Left ventricle myocardium inferior (tissue), 1 donor: ENCODE results near the gene NTNG2. TPM values are rescaled to one million over a fixed set of nuclear protein-coding genes. Genes with fewer than 3 reads are reported as not detected.

Experiments used
- DNase-seq: peaks from one replicate; pipeline ENCODE4 v3.0.0-alpha.2; 2020
- H3K27ac ChIP-seq: fragments of 200-600 bp; replicated peaks from 2 replicates; pipeline ENCODE4 v1.8.0; 2021
- H3K27me3 ChIP-seq: fragments of 200-600 bp; 2 replicates; pipeline ENCODE4 v1.8.0; 2021; ENCODE audit warnings: low read depth
- H3K36me3 ChIP-seq: fragments of 200-600 bp; 2 replicates; pipeline ENCODE4 v1.8.0; 2021
- H3K4me1 ChIP-seq: fragments of 200-600 bp; 2 replicates; pipeline ENCODE4 v1.8.0; 2021
- H3K4me3 ChIP-seq: fragments of 200-600 bp; 2 replicates; pipeline ENCODE4 v1.8.0; 2021; ENCODE audit warnings: mild to moderate bottlenecking, moderate library complexity
- H3K9me3 ChIP-seq: fragments of 200-600 bp; replicated peaks from 2 replicates; pipeline ENCODE4 v1.8.0; 2021
- intact Hi-C: fragments of 100-400 bp; cut with micrococcal nuclease; formaldehyde crosslinking; loops from one replicate; pipeline ENCODE4 v1.11.0; 2022
- total RNA-seq: library from RNA; stranded (reverse); fragmentation: NEBNext Ultra II Directional; extraction: Animal tissue kit (Norgen Biotek cat#: 25700); gene quantifications from one replicate; pipeline ENCODE4 v1.2.1, GENCODE V29; 2021
- TF ChIP-seq, protein P1 (sequence below): fragments of 200-600 bp; IDR thresholded peaks from 2 replicates; pipeline ENCODE4 v1.8.0; 2021; ENCODE audit warnings: antibody characterized with exemption, mild to moderate bottlenecking, borderline replicate concordance
- donor health status: DM: no; HTN: yes; CAD: no; lungs with severe emphysema.

The NTNG2 gene
- total RNA-seq, 1 donor from 2014 or later = 1.9 TPM

- intact Hi-C loops = no loop called here
- H3K27me3 ChIP-seq = peaks cover 75% of the 10 kb centered on the region
- peaks cover 15% of the 10 kb centered on the region for H3K4me1 ChIP-seq
- no peaks in the 10 kb centered on the region for H3K9me3 ChIP-seq
- H3K27ac ChIP-seq = no peak overlapping the region
- no peak for DNase-seq
- no peaks in the 10 kb centered on the region for H3K36me3 ChIP-seq
- no peak overlapping the region for H3K4me3 ChIP-seq
- TF ChIP-seq, protein P1, sequence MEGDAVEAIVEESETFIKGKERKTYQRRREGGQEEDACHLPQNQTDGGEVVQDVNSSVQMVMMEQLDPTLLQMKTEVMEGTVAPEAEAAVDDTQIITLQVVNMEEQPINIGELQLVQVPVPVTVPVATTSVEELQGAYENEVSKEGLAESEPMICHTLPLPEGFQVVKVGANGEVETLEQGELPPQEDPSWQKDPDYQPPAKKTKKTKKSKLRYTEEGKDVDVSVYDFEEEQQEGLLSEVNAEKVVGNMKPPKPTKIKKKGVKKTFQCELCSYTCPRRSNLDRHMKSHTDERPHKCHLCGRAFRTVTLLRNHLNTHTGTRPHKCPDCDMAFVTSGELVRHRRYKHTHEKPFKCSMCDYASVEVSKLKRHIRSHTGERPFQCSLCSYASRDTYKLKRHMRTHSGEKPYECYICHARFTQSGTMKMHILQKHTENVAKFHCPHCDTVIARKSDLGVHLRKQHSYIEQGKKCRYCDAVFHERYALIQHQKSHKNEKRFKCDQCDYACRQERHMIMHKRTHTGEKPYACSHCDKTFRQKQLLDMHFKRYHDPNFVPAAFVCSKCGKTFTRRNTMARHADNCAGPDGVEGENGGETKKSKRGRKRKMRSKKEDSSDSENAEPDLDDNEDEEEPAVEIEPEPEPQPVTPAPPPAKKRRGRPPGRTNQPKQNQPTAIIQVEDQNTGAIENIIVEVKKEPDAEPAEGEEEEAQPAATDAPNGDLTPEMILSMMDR = no peak
Measured at GRCh38 chr9:132183134-132183533, 21.3 kb downstream of the NTNG2 start.

DNA sequence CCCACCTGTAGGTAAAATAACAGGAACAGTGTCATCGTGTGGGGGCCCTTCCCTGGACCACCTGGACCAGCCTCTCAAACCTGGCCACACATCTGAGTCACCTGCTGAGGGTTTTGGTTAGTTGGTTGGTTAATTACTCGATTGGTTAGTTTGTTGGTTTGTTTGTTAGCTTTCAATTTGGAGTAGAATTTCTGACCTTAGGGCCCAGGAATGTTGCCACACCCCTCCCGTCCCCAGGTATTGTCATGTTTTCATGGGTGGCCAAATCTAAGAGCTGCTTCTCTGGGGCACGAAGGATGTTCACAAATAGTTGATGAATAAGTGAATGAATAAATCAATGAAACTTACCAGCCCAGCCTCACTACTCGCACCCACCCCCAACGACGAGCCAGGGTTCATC lies 21.9 kb downstream of the NTNG2 start:
- H3K36me3 ChIP-seq = no peaks in the 10 kb centered on the region
- no peak overlapping the region for H3K27ac ChIP-seq
- DNase-seq = no peak
- intact Hi-C loops = no loop called here
- peaks cover 15% of the 10 kb centered on the region for H3K4me1 ChIP-seq
- no peak overlapping the region for H3K4me3 ChIP-seq
- TF ChIP-seq, protein P1 = no peak
- H3K27me3 ChIP-seq = peaks cover 75% of the 10 kb centered on the region
- no peaks in the 10 kb centered on the region for H3K9me3 ChIP-seq

GRCh38 chr9:132184124-132184523 lies 22.3 kb downstream of the NTNG2 start:
- TF ChIP-seq, protein P1 = no peak
- H3K4me3 ChIP-seq = no peak overlapping the region
- no peaks in the 10 kb centered on the region for H3K36me3 ChIP-seq
- H3K9me3 ChIP-seq = no peaks in the 10 kb centered on the region
- no peak overlapping the region for H3K27ac ChIP-seq
- peaks cover 15% of the 10 kb centered on the region for H3K4me1 ChIP-seq
- H3K27me3 ChIP-seq = peaks cover 75% of the 10 kb centered on the region
- DNase-seq = no peak
- intact Hi-C loops = no loop called here

DNA sequence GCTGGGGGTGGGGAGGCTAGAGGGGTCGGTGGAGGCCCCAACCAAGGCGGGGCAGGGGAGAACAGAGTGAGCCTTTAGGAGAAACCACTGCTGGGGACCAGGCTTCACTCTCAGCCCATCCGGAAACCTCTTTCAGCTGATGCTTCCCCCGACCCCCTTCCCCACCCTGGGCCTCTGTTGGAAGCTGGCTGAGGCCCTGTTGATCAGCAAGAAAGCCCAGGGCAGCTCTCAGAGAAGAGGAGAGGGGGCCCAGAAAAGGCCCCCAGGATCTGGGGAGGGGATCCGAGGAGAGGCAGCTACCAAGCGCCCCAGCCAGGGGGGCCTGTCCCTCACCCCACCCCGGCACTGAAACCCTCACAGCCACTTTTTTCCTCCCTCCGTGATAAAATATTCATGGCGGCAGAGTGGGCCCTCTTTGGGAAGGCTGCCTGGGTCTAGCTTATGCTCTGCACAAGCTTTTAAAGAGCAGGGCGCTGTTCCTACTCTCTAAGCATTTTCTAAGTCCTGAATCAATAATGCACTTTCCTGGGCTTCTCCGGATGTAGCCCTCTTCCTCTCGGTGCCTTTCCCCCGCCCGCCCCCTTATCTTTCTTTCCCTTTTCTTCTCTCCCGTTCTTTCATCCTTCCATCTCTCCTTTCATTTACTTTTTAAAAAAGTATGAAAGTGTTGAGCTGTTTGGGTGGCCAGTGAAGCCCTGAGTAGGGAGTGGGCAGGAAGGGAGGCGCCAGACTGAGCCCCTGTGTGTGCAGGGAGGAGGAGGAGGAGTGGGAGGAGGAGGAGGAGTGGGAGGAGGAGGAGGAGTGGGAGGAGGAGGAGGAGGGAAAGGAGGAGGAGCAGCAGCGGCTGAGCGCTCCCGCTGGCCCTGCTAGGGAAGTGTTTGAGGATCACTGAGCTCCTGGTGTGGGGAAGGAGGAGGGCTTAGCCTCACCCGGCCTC lies 23.5 kb downstream of the NTNG2 start:
- Histone ChIP-seq H3K9me3 (no peaks in the 10 kb centered on the region), H3K36me3 (no peaks in the 10 kb centered on the region), H3K27me3 (peaks cover 65% of the 10 kb centered on the region), H3K27ac (no peak overlapping the region), H3K4me1 (peaks cover 15% of the 10 kb centered on the region), H3K4me3 (no peak overlapping the region)
- TF ChIP-seq, protein P1 = no peak
- intact Hi-C loops = no loop called here
- no peak for DNase-seq

- DNase-seq = no peak
- Histone ChIP-seq H3K27me3 (peaks cover 57% of the 10 kb centered on the region), H3K4me1 (peaks cover 7% of the 10 kb centered on the region), H3K27ac (no peak overlapping the region), H3K4me3 (no peak overlapping the region), H3K36me3 (no peaks in the 10 kb centered on the region), H3K9me3 (no peaks in the 10 kb centered on the region)
- intact Hi-C loops = no loop called here
- TF ChIP-seq, protein P1 = no peak
Measured at GRCh38 chr9:132187121-132187620, 25.3 kb downstream of the NTNG2 start.
